WTC11 (cell line): ENCODE results near the gene TP73. TPM values are rescaled to one million over a fixed set of nuclear protein-coding genes. Genes with fewer than 3 reads are reported as not detected.

ENCODE experiments used
- ATAC-seq: fragments of 200-7000 bp; cut with Tn5 transposase; 2 replicates; pipeline ENCODE4 v1.10.0; 2021; ENCODE audit warnings: mild to moderate bottlenecking, moderate library complexity
- CTCF ChIA-PET: fragments of 300-600 bp; sonication (Branson Sonifier 250); formaldehyde crosslinking; loops from one replicate; lab custom pipeline; 2021; ENCODE audit warnings: antibody characterized with exemption; lab: Charles Lee
- POLR2A ChIA-PET: fragments of 350-600 bp; sonication (Branson Sonifier 250); formaldehyde crosslinking; loops from one replicate; lab custom pipeline; 2021; ENCODE audit warnings: antibody characterized with exemption; lab: Charles Lee
- DNase-seq: peaks from one replicate; pipeline ENCODE4 v3.0.0; 2021; ENCODE audit warnings: low spot score
- H3K27ac Mint-ChIP-seq: 2 replicates; pipeline ENCODE4 v1.8.0; 2021; ENCODE audit warnings: mixed read lengths
- H3K27me3 Mint-ChIP-seq: 2 replicates; pipeline ENCODE4 v1.8.0; 2021; ENCODE audit warnings: low read depth, mild to moderate bottlenecking, moderate library complexity, mixed read lengths
- H3K36me3 Mint-ChIP-seq: 2 replicates; pipeline ENCODE4 v1.8.0; 2021; ENCODE audit warnings: mixed read lengths
- H3K4me1 Mint-ChIP-seq: 2 replicates; pipeline ENCODE4 v1.8.0; 2022; ENCODE audit warnings: mixed read lengths
- H3K4me3 Mint-ChIP-seq: 2 replicates; pipeline ENCODE4 v1.8.0; 2021; ENCODE audit warnings: mild to moderate bottlenecking, moderate library complexity, mixed read lengths
- H3K9me3 Mint-ChIP-seq: 2 replicates; pipeline ENCODE4 v1.8.0; 2021; ENCODE audit warnings: mixed read lengths
- AR ChIP-seq: fragments of 250-450 bp; sonication (Bioruptor Pico); IDR thresholded peaks from 2 replicates; pipeline ENCODE4 v1.9.0; 2021; ENCODE audit warnings: mild to moderate bottlenecking
- ATF3 ChIP-seq: sonication (generic); formaldehyde crosslinking; conservative IDR thresholded peaks from 2 replicates; pipeline ENCODE4 v1.8.1; 2022; ENCODE audit warnings: mild to moderate bottlenecking, missing genetic modification reagents
- CREM ChIP-seq: sonication (generic); formaldehyde crosslinking; IDR thresholded peaks from 2 replicates; pipeline ENCODE4 v1.8.1; 2022; ENCODE audit warnings: mild to moderate bottlenecking, missing genetic modification reagents, moderate library complexity
- E2F1 ChIP-seq: sonication (generic); formaldehyde crosslinking; IDR thresholded peaks from 2 replicates; pipeline ENCODE4 v1.8.0; 2022; ENCODE audit warnings: mild to moderate bottlenecking, missing genetic modification reagents
- ELF4 ChIP-seq: sonication (generic); formaldehyde crosslinking; IDR thresholded peaks from 2 replicates; pipeline ENCODE4 v1.8.1; 2022; ENCODE audit warnings: low read depth, mild to moderate bottlenecking, moderate library complexity, missing genetic modification reagents
- NFYB ChIP-seq: sonication (generic); formaldehyde crosslinking; conservative IDR thresholded peaks from 2 replicates; pipeline ENCODE4 v1.8.0; 2022; ENCODE audit warnings: low read depth, missing genetic modification reagents
- SMAD3 ChIP-seq: sonication (generic); formaldehyde crosslinking; IDR thresholded peaks from 2 replicates; pipeline ENCODE4 v1.8.0; 2022; ENCODE audit warnings: missing genetic modification reagents, mild to moderate bottlenecking, borderline replicate concordance
- SMAD4 ChIP-seq: sonication (generic); formaldehyde crosslinking; IDR thresholded peaks from 2 replicates; pipeline ENCODE4 v1.8.0; 2022; ENCODE audit warnings: mild to moderate bottlenecking, missing genetic modification reagents
- SP1 ChIP-seq: sonication (generic); formaldehyde crosslinking; conservative IDR thresholded peaks from 2 replicates; pipeline ENCODE4 v1.8.1; 2022; ENCODE audit warnings: missing genetic modification reagents
- ZBTB21 ChIP-seq: sonication (generic); formaldehyde crosslinking; IDR thresholded peaks from 2 replicates; pipeline ENCODE4 v1.8.1; 2023; ENCODE audit warnings: mild to moderate bottlenecking, missing genetic modification reagents, borderline replicate concordance
- ZNF232 ChIP-seq: sonication (generic); formaldehyde crosslinking; IDR thresholded peaks from 2 replicates; pipeline ENCODE4 v1.8.0; 2022; ENCODE audit warnings: mild to moderate bottlenecking, missing genetic modification reagents
- ZNF416 ChIP-seq: fragments of 250-450 bp; sonication (Bioruptor Pico); IDR thresholded peaks from 2 replicates; pipeline ENCODE4 v1.9.0; 2021; ENCODE audit warnings: mild to moderate bottlenecking, inconsistent platforms
- ZNF423 ChIP-seq: fragments of 250-450 bp; sonication (Bioruptor Pico); IDR thresholded peaks from 2 replicates; pipeline ENCODE4 v2.1.2; 2022; ENCODE audit warnings: mild to moderate bottlenecking, moderate library complexity
- total RNA-seq: library from RNA; stranded (reverse); gene quantifications from 3 replicates; pipeline ENCODE4 v1.2.3, GENCODE V29; 2021
- TF ChIP-seq, protein P1 (sequence below): sonication (generic); formaldehyde crosslinking; IDR thresholded peaks from 2 replicates; pipeline ENCODE4 v1.8.1; 2023; ENCODE audit warnings: mild to moderate bottlenecking, missing genetic modification reagents, borderline replicate concordance

The TP73 gene
- total RNA-seq, 1 experiment from 2014 or later = 5.7 TPM

DNA sequence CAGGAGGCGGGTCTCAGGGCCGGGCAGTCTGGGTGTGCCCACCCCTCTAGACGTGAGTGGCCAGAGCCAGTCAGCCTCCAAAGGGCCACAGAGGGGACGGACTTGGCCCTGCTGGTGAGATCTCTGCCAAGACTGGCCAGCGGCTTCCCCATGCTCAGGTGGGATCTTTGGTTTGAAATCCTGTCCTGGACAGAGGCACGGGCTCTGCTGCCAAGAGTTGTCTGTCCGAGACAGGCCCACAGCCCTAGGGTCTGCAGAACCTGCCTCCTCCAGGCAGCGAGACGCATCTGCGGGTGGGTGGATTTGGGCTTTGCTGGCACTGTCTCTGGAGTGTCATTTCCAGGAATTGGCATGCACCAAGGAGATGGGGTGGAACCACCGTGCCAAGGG is 55.6 kb downstream of the TP73 start (continued):
- TF ChIP-seq AR (CRISPR knock-in tag) = no peak
- TF ChIP-seq CREM = no peak
- no peak for TF ChIP-seq ATF3 (CRISPR knock-in tag)
- TF ChIP-seq NFYB (CRISPR knock-in tag) = no peak
- TF ChIP-seq ZBTB21 (CRISPR knock-in tag) = no peak

DNA sequence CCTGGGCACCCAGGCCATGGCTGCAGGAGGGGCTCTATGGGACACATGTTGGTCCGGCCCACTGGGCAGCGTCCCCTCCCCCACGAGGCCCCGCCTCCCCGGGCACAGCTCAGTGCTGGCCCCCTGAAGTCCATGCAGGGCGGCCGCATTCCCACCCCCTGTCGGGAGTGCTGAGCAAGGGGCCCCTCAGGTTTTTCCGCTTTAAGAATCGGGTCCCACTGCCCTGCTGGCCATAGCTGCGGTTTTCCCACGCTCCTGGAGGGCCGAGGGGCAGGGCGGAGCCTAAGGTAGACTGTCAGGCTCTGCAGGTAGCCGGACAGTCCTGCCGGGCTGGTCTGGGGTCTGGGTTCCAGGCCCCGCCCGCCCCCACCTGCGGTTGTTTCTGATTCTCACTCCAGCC is 56.5 kb downstream of the TP73 start:
- H3K9me3 Mint-ChIP-seq = no peaks in the 10 kb centered on the region
- ChIA-PET CTCF (interaction anchor here (0.7 to 3.5 kb wide), 7 partner anchors 9 to 218 kb away, joined by 3 to 30 read pairs (median 4); no protein-coding TSS in a partner anchor), POLR2A (interaction anchor here (1.3 kb wide), 1 partner anchor 9 kb away, joined by 5 read pairs; no protein-coding TSS in a partner anchor)
- no peak for TF ChIP-seq SMAD4
- TF ChIP-seq E2F1 (CRISPR knock-in tag) = no peak
- TF ChIP-seq ZNF232 (CRISPR knock-in tag) = no peak
- TF ChIP-seq SMAD3 (CRISPR knock-in tag) = no peak
- H3K27me3 Mint-ChIP-seq = peaks cover 4% of the 10 kb centered on the region
- ATAC-seq (peak; percentile 26), DNase-seq (peak; percentile 66)
- H3K27ac Mint-ChIP-seq = no peak overlapping the region
- H3K4me3 Mint-ChIP-seq = no peak overlapping the region
- H3K4me1 Mint-ChIP-seq = peaks cover 15% of the 10 kb centered on the region
- H3K36me3 Mint-ChIP-seq = no peaks in the 10 kb centered on the region

GRCh38 chr1:3710251-3710650 is 57.9 kb downstream of the TP73 start:
- ATAC-seq (no peak), DNase-seq (no peak)
- Mint-ChIP-seq H3K27ac (no peak overlapping the region), H3K4me3 (no peak overlapping the region), H3K36me3 (no peaks in the 10 kb centered on the region), H3K9me3 (no peaks in the 10 kb centered on the region), H3K27me3 (peaks cover 4% of the 10 kb centered on the region), H3K4me1 (peaks cover 15% of the 10 kb centered on the region)
- TF ChIP-seq NFYB (CRISPR knock-in tag) (no peak), SP1 (CRISPR knock-in tag) (no peak), ZNF423 (no peak), ELF4 (CRISPR knock-in tag) (no peak), ZNF416 (no peak)
- TF ChIP-seq, protein P1, sequence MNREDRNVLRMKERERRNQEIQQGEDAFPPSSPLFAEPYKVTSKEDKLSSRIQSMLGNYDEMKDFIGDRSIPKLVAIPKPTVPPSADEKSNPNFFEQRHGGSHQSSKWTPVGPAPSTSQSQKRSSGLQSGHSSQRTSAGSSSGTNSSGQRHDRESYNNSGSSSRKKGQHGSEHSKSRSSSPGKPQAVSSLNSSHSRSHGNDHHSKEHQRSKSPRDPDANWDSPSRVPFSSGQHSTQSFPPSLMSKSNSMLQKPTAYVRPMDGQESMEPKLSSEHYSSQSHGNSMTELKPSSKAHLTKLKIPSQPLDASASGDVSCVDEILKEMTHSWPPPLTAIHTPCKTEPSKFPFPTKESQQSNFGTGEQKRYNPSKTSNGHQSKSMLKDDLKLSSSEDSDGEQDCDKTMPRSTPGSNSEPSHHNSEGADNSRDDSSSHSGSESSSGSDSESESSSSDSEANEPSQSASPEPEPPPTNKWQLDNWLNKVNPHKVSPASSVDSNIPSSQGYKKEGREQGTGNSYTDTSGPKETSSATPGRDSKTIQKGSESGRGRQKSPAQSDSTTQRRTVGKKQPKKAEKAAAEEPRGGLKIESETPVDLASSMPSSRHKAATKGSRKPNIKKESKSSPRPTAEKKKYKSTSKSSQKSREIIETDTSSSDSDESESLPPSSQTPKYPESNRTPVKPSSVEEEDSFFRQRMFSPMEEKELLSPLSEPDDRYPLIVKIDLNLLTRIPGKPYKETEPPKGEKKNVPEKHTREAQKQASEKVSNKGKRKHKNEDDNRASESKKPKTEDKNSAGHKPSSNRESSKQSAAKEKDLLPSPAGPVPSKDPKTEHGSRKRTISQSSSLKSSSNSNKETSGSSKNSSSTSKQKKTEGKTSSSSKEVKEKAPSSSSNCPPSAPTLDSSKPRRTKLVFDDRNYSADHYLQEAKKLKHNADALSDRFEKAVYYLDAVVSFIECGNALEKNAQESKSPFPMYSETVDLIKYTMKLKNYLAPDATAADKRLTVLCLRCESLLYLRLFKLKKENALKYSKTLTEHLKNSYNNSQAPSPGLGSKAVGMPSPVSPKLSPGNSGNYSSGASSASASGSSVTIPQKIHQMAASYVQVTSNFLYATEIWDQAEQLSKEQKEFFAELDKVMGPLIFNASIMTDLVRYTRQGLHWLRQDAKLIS (CRISPR knock-in tag) = no peak
- POLR2A ChIA-PET = no interaction called here
- CTCF ChIA-PET = interaction anchor here (2.0 to 3.5 kb wide), 3 partner anchors 14 to 17 kb away, joined by 7 to 30 read pairs (median 9); no protein-coding TSS in a partner anchor
